ENCODE measurements around the gene FUBP1. TPM values are rescaled to one million over a fixed set of nuclear protein-coding genes. Genes with fewer than 3 reads are reported as not detected.

FUBP1 gene
- total and polyA plus RNA-seq, 3 donors from 2014 or later: 83.7 to 160 (median 141) TPM

GRCh38 chr1:77899647-77900320 is 79.1 kb downstream of the FUBP1 start:
- Histone ChIP-seq H3K4me1 (no peaks in the 10 kb centered on the region), H3K4me3 (no peak overlapping the region), H3K36me3 (ENCODE audit: low read depth, missing control alignments) (no peaks in the 10 kb centered on the region), H3K27me3 (no peaks in the 10 kb centered on the region), H3K9me3 (no peaks in the 10 kb centered on the region), H3K27ac (no peak overlapping the region)
- TF ChIP-seq, protein P1, sequence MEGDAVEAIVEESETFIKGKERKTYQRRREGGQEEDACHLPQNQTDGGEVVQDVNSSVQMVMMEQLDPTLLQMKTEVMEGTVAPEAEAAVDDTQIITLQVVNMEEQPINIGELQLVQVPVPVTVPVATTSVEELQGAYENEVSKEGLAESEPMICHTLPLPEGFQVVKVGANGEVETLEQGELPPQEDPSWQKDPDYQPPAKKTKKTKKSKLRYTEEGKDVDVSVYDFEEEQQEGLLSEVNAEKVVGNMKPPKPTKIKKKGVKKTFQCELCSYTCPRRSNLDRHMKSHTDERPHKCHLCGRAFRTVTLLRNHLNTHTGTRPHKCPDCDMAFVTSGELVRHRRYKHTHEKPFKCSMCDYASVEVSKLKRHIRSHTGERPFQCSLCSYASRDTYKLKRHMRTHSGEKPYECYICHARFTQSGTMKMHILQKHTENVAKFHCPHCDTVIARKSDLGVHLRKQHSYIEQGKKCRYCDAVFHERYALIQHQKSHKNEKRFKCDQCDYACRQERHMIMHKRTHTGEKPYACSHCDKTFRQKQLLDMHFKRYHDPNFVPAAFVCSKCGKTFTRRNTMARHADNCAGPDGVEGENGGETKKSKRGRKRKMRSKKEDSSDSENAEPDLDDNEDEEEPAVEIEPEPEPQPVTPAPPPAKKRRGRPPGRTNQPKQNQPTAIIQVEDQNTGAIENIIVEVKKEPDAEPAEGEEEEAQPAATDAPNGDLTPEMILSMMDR (IDR thresholded peaks at IDR 0.05): no peak
- TF ChIP-seq POLR2A (IDR thresholded peaks at IDR 0.05): no peak
- no peak for DNase-seq
- intact Hi-C loops (cut with DNase I; ENCODE audit: low total_unique reads): no loop called here
- 63 to 74% methylated on average over 4 of the region's 4 CpGs for WGBS, 2 donors

Small RNA genes within 50 kb of the gene (small RNA-seq; reads per million reads assigned to genes)
- gene AC103591.3: 0 reads per million in 2 donors

Other genes starting within 250 kb of the FUBP1 start
- 10 to 100 TPM; 66.1 to 75.2 TPM for gene USP33, start 219.2 kb downstream of the FUBP1 start, total RNA-seq
- gene USP33, start 219.2 kb downstream of the FUBP1 start, polyA plus RNA-seq (ENCODE audit: insufficient read depth, low read depth, low replicate concordance): 35.7 TPM
- 10 to 100 TPM; 11.2 to 11.3 TPM for gene MIGA1, start 199.4 kb downstream of the FUBP1 start, total RNA-seq
- gene MIGA1, start 199.4 kb downstream of the FUBP1 start, polyA plus RNA-seq (ENCODE audit: insufficient read depth, low read depth, low replicate concordance): 11.1 TPM
- gene NEXN, start 90.4 kb downstream of the FUBP1 start, total RNA-seq: 10 to 100 TPM in 1 of 2 donors, 1 to 10 TPM in 1; 4.6 to 10.6 TPM
- gene NEXN, start 90.4 kb downstream of the FUBP1 start, polyA plus RNA-seq (ENCODE audit: insufficient read depth, low read depth, low replicate concordance): 2.5 TPM
- gene DNAJB4, start 25.9 kb upstream of the FUBP1 start, total RNA-seq: 10 to 100 TPM; 21.1 to 24.7 TPM
- 33.4 TPM for gene DNAJB4, start 25.9 kb upstream of the FUBP1 start, polyA plus RNA-seq (ENCODE audit: insufficient read depth, low read depth, low replicate concordance)
- gene GIPC2, start 66.9 kb upstream of the FUBP1 start, total RNA-seq: 1 to 10 TPM; 2.0 to 2.4 TPM
- 1.9 TPM for gene GIPC2, start 66.9 kb upstream of the FUBP1 start, polyA plus RNA-seq (ENCODE audit: insufficient read depth, low read depth, low replicate concordance)